PFSK-1 (cell line): ENCODE measurements around the gene TRAPPC12.

ENCODE experiments used
- FOXP2 ChIP-seq: optimal IDR thresholded peaks from 2 replicates; pipeline ENCODE3; 2011; ENCODE audit warnings: borderline replicate concordance, control low read depth, inconsistent platforms; ENCODE audit not compliant: insufficient read depth; ENCODE audit errors: extremely low read length, extremely low read depth
- POLR2AphosphoS5 ChIP-seq: IDR thresholded peaks from 2 replicates; pipeline ENCODE4 v1.6.1; 2012; ENCODE audit warnings: low read depth, mild to moderate bottlenecking, control low read depth, low read length, moderate library complexity
- REST ChIP-seq, 2 experiments: IDR thresholded peaks; 2 replicates each; pipeline versions ENCODE4 v1.6.1 to v1.8.0; 2011 to 2012; ENCODE audit warnings: low read depth in 2 of 2, low read length in 2 of 2, control low read depth in 1 of 2, inconsistent platforms in 1 of 2, mild to moderate bottlenecking in 1 of 2, moderate library complexity in 1 of 2; ENCODE audit not compliant: insufficient read depth in 1 of 2
- SIN3A ChIP-seq: IDR thresholded peaks from 2 replicates; pipeline ENCODE4 v1.6.1; 2012; ENCODE audit warnings: mild to moderate bottlenecking, low read length, moderate library complexity, borderline replicate concordance; ENCODE audit not compliant: insufficient read depth
- TAF1 ChIP-seq: IDR thresholded peaks from 2 replicates; pipeline ENCODE4 v1.6.1; 2012; ENCODE audit warnings: low read length, control low read depth, borderline replicate concordance; ENCODE audit not compliant: insufficient read depth

GRCh38 chr2:3404349-3404894 lies 24.9 kb downstream of the TRAPPC12 start:
- no peak for TF ChIP-seq SIN3A
- TF ChIP-seq POLR2AphosphoS5: no peak
- TF ChIP-seq REST (IDR thresholded peaks at IDR 0.05; ENCODE audit: insufficient read depth in 1 of 2, low read depth in 2 of 2, low read length in 2 of 2): no peak
- no peak for TF ChIP-seq TAF1
- no peak for TF ChIP-seq FOXP2
